NCI-H1930 (cell line): ENCODE results near the gene RBM6.
"Not testable (repeated sequence)": the region's sequence is repeated elsewhere in the genome, so short reads cannot be mapped to it uniquely, and the experiment has no call there.

Source experiments
- DNase-seq, 2 experiments: peaks; one replicate each; lab custom pipeline; 2025; lab: John Stamatoyannopoulos, UW

RBM6 gene

DNA sequence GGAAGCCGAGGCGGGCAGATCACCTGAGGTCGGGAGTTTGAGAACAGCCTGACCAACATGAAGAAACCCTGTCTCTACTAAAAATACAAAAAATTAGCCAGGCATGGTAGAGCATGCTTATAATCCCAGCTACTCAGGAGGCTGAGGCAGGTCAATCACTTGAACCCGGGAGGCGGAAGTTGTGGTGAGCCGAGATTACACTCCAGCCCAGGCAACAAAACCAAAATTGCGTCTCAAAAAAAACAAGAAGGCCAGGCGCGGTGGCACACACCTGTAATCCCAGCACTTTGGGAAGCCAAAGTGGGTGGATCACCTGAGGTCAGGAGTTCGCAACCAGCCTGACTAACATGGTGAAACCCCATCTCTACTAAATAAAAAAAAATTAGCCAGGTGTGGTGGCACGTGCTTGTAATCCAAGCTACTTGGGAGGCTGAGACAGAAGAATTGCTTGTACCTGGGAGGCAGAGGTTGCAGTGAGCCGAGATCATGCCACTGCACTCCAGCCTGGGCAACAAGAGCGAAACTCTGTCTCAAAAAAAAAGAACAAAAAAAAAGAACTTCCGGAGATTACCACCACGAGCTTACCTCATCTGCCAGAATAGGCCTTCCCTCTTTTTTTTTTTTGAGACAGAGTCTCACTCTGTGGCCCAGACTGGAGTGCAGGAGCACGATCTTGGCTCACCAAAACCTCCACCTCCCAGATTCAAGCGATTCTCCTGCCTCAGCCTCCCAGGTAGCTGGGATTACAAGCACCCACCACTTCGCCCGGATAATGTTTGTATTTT is 22.0 kb upstream of the RBM6 start:
- DNase-seq = not testable (repeated sequence)

GRCh38 chr3:49924683-49925082 is 15.3 kb upstream of the RBM6 start:
- DNase-seq = no peak

GRCh38 chr3:49925485-49925884 is 14.5 kb upstream of the RBM6 start:
- DNase-seq = no peak

- DNase-seq = no peak
These were observed 13.7 kb upstream of the RBM6 start for GRCh38 chr3:49926117-49926728.

GRCh38 chr3:49927798-49928197 is 12.2 kb upstream of the RBM6 start:
- DNase-seq = no peak

DNA sequence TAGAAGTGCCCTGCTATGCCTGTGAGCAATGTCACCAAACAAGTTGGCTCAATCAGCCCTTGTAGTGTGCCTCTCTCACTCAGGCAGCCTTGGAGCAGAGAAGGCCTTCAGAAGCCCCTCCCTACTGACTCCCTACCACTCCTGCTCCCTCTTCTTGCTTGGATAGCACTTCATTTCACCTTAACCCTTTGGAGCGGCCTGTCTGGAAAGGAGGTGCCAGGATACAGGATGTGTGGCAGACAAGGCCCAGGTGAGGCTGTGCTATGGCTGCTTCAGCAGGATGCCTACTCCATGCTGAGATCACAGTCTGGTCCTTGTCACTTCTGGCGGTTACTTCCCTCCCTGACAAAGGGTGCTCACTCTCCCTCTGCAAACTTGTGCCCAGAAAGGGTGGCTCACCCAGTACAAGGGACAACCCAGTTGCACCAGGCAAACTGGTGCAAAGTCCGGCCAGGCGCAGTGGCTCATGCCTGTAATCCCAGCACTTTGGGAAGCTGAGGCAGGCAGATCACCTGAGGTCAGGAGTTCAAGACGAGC is 11.4 kb upstream of the RBM6 start:
- DNase-seq = no peak

DNA sequence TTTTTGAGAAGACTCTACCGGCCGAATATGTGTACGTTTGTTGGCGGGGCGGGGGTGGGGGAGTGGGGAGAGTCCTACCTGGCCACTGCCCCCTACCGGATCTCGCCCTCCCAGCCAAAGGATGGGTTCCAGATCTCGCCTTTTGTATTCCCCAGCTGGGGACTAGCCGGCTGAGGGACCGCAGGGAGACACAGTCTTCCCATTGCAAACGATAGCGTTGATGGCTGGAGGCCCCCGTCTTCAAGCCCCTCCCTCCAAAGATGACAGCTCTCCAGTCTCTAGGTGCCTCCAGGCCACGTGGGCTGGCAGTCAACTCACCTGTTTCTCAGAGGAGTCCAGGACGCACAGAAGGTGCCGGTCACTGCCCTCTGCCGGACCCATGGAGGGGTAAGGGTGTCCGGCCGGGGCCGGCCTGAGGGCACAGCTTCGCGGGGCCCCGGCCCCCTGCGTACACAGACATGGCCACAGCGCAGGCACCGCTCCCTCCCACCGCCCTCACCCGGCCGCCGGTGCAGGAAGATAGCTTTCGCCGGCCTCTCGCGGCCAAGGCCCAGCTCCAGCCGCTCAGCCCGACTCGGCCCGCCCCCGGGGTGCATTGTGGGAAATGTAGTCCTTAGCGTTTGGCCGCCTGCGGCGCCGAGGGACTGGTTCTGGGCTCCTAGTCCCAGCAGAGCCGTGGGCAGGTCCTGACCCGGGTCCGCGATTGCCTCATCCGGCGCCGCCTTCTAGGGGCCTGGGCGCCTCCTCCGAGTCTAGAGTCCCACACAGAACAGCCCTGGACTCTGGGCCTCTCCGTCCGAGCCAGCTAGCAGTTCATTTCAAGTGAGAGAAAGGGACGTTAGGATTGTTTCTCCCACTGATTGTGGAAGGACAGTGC is 10.4 kb upstream of the RBM6 start, which contains the start of gene MON1A:
Gene MON1A (minus strand): TSS at position 521 of the 877 bp plus-strand sequence. CDS start 16,465 bp downstream, outside the sequence.
- DNase-seq = peak; percentile 63 to 76

- DNase-seq = no peak
These were observed 9.7 kb upstream of the RBM6 start for GRCh38 chr3:49930168-49930690.

GRCh38 chr3:49930922-49931321 is 9.0 kb upstream of the RBM6 start:
- DNase-seq = peak in 1 of 2 experiments; percentile 1

- not testable (repeated sequence) for DNase-seq
These were observed 7.7 kb upstream of the RBM6 start for GRCh38 chr3:49932281-49932680.

DNA sequence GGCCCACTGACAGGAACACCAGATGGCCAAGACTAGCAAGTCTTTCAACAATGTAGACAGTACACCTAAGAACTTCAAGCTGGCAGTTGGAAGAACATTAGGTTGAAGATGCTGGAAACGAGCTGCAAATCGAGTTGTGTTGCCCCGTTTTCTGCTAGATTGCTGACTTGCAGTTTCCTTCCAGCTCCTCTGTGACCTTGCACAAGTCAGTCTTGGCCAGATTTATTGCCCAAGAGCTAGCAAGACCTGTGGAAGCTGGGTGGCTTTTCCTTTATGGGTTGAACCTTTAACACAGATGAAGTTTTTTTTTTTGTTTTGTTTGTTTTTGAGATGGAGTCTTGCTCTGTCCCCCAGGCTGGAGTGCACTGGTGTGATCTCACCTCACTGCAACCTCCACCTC is 2.9 kb upstream of the RBM6 start:
- DNase-seq = no peak

DNA sequence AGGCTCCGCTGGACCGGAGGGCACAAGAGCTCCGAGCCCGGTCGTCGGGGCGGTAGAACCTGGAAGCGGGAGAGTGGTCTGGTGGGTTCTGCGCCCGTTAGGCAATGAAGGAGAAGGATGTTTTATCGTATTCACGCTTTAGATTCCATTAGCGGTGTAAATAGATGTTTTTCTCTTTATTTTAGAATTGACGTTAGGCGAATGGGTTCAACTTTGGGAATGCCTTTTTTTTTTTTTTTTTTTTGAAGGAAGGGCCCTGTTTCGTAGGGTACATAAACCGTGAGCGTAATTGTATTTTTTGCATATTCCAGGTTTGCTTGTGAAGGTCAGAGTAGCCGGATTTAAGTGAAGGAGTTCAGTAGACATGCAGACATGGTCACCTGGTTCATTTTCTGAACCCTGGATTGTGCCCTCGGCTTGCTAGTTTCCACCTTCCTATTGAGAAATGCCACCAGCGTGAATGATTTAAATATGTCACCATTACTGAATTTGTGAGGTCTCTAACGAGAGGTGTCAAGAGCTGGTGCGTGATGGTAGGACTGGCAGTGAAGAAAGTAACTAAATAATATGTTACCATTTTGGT is 808 bp downstream of the RBM6 start:
- DNase-seq = no peak

DNA sequence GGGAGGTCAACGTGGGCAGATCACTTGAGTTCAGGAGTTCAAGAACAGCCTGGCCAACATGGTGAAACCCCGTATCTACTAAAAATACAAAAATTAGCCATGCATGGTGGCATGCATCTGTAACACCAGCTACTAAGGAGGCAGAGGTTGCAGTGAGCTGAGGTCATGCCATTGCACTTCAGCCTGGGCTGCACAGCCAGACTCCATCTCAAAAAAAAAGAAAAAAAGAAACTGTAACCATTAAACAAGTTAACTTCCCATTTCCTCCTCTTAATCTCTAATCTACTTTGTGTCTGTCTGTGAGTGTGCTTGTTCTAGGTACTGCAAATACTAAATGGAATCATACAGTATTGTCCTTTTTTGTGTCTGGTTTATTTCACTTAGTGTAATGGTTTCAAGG is 2.7 kb downstream of the RBM6 start:
- no peak for DNase-seq

DNA sequence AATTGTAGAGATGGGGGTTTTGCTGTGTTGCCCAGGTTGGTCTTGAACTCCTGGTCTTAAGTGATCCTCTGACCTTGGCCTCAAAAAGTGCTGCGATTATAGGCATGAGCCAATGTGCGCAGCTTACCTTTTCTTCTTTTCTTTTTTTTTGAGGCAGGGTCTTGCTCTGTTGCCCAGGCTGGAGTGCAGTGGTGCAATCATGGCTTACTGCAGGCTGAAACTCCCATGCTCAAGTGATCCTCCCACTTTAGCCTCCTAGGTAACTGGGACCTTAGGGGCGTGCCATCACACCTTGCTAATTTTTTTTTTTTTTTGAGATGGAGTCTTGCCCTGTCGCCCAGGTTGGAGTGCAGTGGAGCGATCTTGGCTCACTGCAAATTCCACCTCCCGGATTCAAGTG is 13.0 kb downstream of the RBM6 start:
- no peak for DNase-seq

- no peak for DNase-seq
These were observed 15.7 kb downstream of the RBM6 start for GRCh38 chr3:49955636-49956035.

- DNase-seq = no peak
These were observed 26.4 kb downstream of the RBM6 start for GRCh38 chr3:49966233-49966942.

DNA sequence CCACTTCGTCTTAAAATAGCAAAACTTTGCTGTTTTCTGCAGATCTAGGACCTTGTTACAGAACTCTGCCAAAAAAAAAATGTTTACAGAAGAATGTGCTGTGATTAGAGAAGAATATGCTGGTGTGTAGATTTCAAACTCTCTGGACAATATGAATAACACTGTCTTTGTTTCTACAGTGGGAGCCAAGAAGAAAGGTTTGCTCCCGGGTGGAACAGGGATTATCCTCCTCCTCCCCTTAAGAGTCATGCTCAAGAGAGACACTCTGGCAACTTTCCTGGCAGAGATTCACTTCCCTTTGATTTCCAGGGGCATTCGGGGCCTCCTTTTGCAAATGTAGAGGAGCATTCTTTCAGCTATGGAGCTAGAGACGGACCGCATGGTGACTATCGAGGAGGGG is 27.3 kb downstream of the RBM6 start:
- no peak for DNase-seq

GRCh38 chr3:49968346-49968745 is 28.4 kb downstream of the RBM6 start:
- no peak for DNase-seq

GRCh38 chr3:49972656-49973055 is 32.7 kb downstream of the RBM6 start:
- DNase-seq = no peak

GRCh38 chr3:49976942-49977341 is 37.0 kb downstream of the RBM6 start:
- no peak for DNase-seq

- DNase-seq = no peak
These were observed 44.4 kb downstream of the RBM6 start for GRCh38 chr3:49984394-49984793.
